Measurements from ENCODE around the gene CDK8.

The CDK8 gene

DNA sequence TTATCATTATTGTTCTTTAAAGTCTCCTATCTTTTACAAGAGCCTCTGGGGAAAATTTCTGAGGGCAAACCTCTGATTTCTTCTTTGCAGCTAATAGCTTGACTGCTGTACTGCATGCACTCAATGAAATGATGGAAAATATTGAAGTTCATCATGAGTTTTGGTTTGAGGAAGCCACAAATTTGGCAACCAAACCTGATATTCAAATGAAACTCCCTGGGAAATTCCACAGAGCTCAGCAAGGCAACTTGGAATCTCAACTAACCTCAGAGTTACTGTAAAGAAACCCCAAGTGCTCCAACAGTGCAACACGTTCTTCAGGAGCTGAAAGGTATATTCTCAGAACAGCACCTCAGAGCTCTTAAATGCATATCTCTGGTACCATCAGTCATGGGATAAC, 17.6 kb upstream of the CDK8 start:
- Histone ChIP-seq H3K18ac (ENCODE audit: low read depth in 1 of 2, low read length in 2 of 2) (no peak overlapping the region), H3K23ac (ENCODE audit: low read length in 2 of 2) (no peak overlapping the region), H2BK120ac (ENCODE audit: low read depth, low read length) (no peak overlapping the region), H3K27me3 (ENCODE audit: control insufficient read depth in 1 of 2, insufficient read depth in 1 of 2, low read length in 2 of 2) (peaks cover 5 to 13% of the 10 kb centered on the region in 2 experiments), H3K9me3 (ENCODE audit: control insufficient read depth, low read length) (no peaks in the 10 kb centered on the region), H3K9ac (ENCODE audit: low read length) (no peak overlapping the region), H2BK5ac (ENCODE audit: low read depth, low read length, poor library complexity, severe bottlenecking) (no peak overlapping the region), H2AFZ (ENCODE audit: low read depth, low read length) (no peak overlapping the region), H3K14ac (ENCODE audit: low read length in 2 of 2) (no peak overlapping the region), H2BK12ac (ENCODE audit: low read length in 2 of 2) (no peak overlapping the region), H2BK15ac (ENCODE audit: low read depth, poor library complexity, severe bottlenecking) (no peak overlapping the region), H4K8ac (ENCODE audit: low read length) (no peak overlapping the region), H3K4me3 (ENCODE audit: insufficient read depth in 1 of 2, low read depth in 1 of 2, low read length in 2 of 2) (no peak overlapping the region), H3K4me2 (ENCODE audit: low read length, poor library complexity, severe bottlenecking) (no peak overlapping the region), H3K4me1 (ENCODE audit: control insufficient read depth, insufficient read depth, low read depth, low read length) (no peaks in the 10 kb centered on the region), H3K4ac (ENCODE audit: low read depth in 1 of 2, low read length in 2 of 2) (no peak overlapping the region), H4K91ac (ENCODE audit: low read length) (no peak overlapping the region), H3K27ac (ENCODE audit: low read length, poor library complexity, severe bottlenecking) (no peak overlapping the region), H3K79me1 (replicated peaks; ENCODE audit: low read length, poor library complexity, severe bottlenecking) (no peaks in the 10 kb centered on the region), H2AK5ac (ENCODE audit: low read length, severe bottlenecking) (no peak overlapping the region), H3K36me3 (ENCODE audit: control insufficient read depth in 1 of 2, insufficient read depth in 2 of 2, low read depth in 1 of 2, low read length in 2 of 2) (no peaks in the 10 kb centered on the region)
- WGBS, result 46% methylated on average over 1 of the region's 1 CpG
- no peak for DNase-seq

DNA sequence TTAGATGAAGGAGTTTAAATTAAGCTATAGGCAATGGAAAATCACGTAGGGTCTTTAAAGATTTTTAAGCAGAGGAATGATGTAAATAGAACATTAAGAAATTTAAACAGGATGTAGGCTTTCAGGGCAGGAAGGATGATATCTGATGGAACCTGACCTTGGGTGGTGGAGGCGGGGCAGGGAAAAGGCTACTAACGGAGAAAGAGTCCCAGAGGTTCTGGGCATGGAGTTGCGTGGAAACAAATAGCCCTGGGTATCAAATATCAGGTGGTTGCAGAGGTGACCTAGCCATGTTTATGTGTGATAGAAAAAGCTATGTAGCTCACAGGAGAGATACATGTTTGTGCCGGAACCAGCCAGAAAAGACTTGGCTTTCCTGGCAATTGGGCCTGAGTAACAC, 7.8 kb upstream of the CDK8 start:
- H3K4me3 ChIP-seq (ENCODE audit: insufficient read depth in 1 of 2, low read depth in 1 of 2, low read length in 2 of 2), result no peak overlapping the region
- H3K4ac ChIP-seq (ENCODE audit: low read depth in 1 of 2, low read length in 2 of 2), result peak overlapping the region in 1 of 2 experiments; percentile 73
- peak overlapping the region; percentile 14 for H2AFZ ChIP-seq (ENCODE audit: low read depth, low read length)
- no peak overlapping the region for H3K9ac ChIP-seq (ENCODE audit: low read length)
- peak; percentile 58 for DNase-seq
- H3K36me3 ChIP-seq (ENCODE audit: control insufficient read depth in 1 of 2, insufficient read depth in 2 of 2, low read depth in 1 of 2, low read length in 2 of 2), result no peaks in the 10 kb centered on the region
- peak overlapping the region; percentile 50 for H4K91ac ChIP-seq (ENCODE audit: low read length)
- H2BK12ac ChIP-seq (ENCODE audit: low read length in 2 of 2), result peak overlapping the region; percentile 31 to 89
- H3K4me2 ChIP-seq (ENCODE audit: low read length, poor library complexity, severe bottlenecking), result no peak overlapping the region
- H3K27ac ChIP-seq (ENCODE audit: low read length, poor library complexity, severe bottlenecking), result no peak overlapping the region
- H3K23ac ChIP-seq (ENCODE audit: low read length in 2 of 2), result no peak overlapping the region
- H3K4me1 ChIP-seq (ENCODE audit: control insufficient read depth, insufficient read depth, low read depth, low read length), result no peaks in the 10 kb centered on the region
- H2BK15ac ChIP-seq (ENCODE audit: low read depth, poor library complexity, severe bottlenecking), result no peak overlapping the region
- no peak overlapping the region for H3K14ac ChIP-seq (ENCODE audit: low read length in 2 of 2)
- 55% methylated on average over 5 of the region's 5 CpGs for WGBS
- H2BK120ac ChIP-seq (ENCODE audit: low read depth, low read length), result peak overlapping the region; percentile 89
- peaks cover 10% of the 10 kb centered on the region for H3K9me3 ChIP-seq (ENCODE audit: control insufficient read depth, low read length)
- peaks cover 8 to 22% of the 10 kb centered on the region in 2 experiments for H3K27me3 ChIP-seq (ENCODE audit: control insufficient read depth in 1 of 2, insufficient read depth in 1 of 2, low read length in 2 of 2)
- H2AK5ac ChIP-seq (ENCODE audit: low read length, severe bottlenecking), result no peak overlapping the region
- peak overlapping the region in 1 of 2 experiments; percentile 21 for H3K18ac ChIP-seq (ENCODE audit: low read depth in 1 of 2, low read length in 2 of 2)
- H4K8ac ChIP-seq (ENCODE audit: low read length), result peak overlapping the region; percentile 82
- no peaks in the 10 kb centered on the region for H3K79me1 ChIP-seq (replicated peaks; ENCODE audit: low read length, poor library complexity, severe bottlenecking)
- H2BK5ac ChIP-seq (ENCODE audit: low read depth, low read length, poor library complexity, severe bottlenecking), result no peak overlapping the region

DNA sequence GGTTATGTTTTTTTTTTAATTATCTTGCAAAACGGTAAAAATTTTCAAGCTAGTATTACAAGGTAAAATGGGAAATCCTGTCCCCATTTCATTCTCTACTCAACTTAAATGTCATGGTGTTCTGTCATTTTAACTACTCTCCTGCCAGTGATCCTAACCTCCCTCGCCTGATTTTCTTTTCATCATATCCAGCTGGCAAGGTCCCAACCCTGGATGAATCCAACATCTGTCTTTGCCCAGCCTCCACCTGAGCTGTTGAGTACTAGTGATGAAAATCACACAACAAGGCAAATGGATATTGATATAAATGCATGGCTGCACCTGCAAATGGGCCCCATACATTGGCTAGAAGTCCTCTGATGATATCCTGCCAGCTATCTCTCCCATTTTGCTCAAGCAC, 6.9 kb upstream of the CDK8 start:
- H4K8ac ChIP-seq (ENCODE audit: low read length), result peak overlapping the region; percentile 19
- H3K79me1 ChIP-seq (replicated peaks; ENCODE audit: low read length, poor library complexity, severe bottlenecking), result no peaks in the 10 kb centered on the region
- H3K36me3 ChIP-seq (ENCODE audit: control insufficient read depth in 1 of 2, insufficient read depth in 2 of 2, low read depth in 1 of 2, low read length in 2 of 2), result no peaks in the 10 kb centered on the region
- DNase-seq, result no peak
- peak overlapping the region; percentile 49 to 73 for H3K18ac ChIP-seq (ENCODE audit: low read depth in 1 of 2, low read length in 2 of 2)
- peaks cover 8 to 22% of the 10 kb centered on the region in 2 experiments for H3K27me3 ChIP-seq (ENCODE audit: control insufficient read depth in 1 of 2, insufficient read depth in 1 of 2, low read length in 2 of 2)
- H4K91ac ChIP-seq (ENCODE audit: low read length), result no peak overlapping the region
- peaks cover 9% of the 10 kb centered on the region for H3K9me3 ChIP-seq (ENCODE audit: control insufficient read depth, low read length)
- peak overlapping the region in 1 of 2 experiments; percentile 66 for H3K4ac ChIP-seq (ENCODE audit: low read depth in 1 of 2, low read length in 2 of 2)
- H2AFZ ChIP-seq (ENCODE audit: low read depth, low read length), result no peak overlapping the region
- 91% methylated on average over 2 of the region's 2 CpGs for WGBS
- H3K27ac ChIP-seq (ENCODE audit: low read length, poor library complexity, severe bottlenecking), result no peak overlapping the region
- no peak overlapping the region for H2AK5ac ChIP-seq (ENCODE audit: low read length, severe bottlenecking)
- peak overlapping the region in 1 of 2 experiments; percentile 59 for H2BK12ac ChIP-seq (ENCODE audit: low read length in 2 of 2)
- H3K23ac ChIP-seq (ENCODE audit: low read length in 2 of 2), result no peak overlapping the region
- H3K14ac ChIP-seq (ENCODE audit: low read length in 2 of 2), result peak overlapping the region in 1 of 2 experiments; percentile 65
- H2BK5ac ChIP-seq (ENCODE audit: low read depth, low read length, poor library complexity, severe bottlenecking), result no peak overlapping the region
- no peaks in the 10 kb centered on the region for H3K4me1 ChIP-seq (ENCODE audit: control insufficient read depth, insufficient read depth, low read depth, low read length)
- no peak overlapping the region for H3K4me3 ChIP-seq (ENCODE audit: insufficient read depth in 1 of 2, low read depth in 1 of 2, low read length in 2 of 2)
- H3K4me2 ChIP-seq (ENCODE audit: low read length, poor library complexity, severe bottlenecking), result no peak overlapping the region
- H2BK120ac ChIP-seq (ENCODE audit: low read depth, low read length), result peak overlapping the region; percentile 27
- H3K9ac ChIP-seq (ENCODE audit: low read length), result no peak overlapping the region
- H2BK15ac ChIP-seq (ENCODE audit: low read depth, poor library complexity, severe bottlenecking), result no peak overlapping the region

DNA sequence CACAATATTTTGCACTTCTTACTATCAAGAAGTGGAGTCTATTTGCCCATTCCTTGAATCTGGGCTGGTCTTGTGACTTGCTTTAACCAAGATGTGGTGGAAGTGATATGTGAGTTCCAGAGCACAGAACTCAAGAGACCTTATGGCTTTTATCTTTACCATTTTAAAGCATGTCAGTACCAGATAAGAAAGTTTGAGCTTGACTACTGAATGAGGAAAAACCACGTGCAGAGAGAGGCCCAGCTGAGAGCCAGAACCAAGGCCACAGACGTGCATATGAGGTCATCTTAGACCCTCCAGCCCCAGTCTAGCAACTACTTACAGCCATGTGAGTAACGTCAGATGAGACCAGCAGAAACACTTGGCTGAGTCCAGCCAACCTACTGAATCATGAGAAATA, 6.3 kb upstream of the CDK8 start:
- no peak overlapping the region for H2BK12ac ChIP-seq (ENCODE audit: low read length in 2 of 2)
- no peak overlapping the region for H2BK120ac ChIP-seq (ENCODE audit: low read depth, low read length)
- no peak overlapping the region for H3K4me2 ChIP-seq (ENCODE audit: low read length, poor library complexity, severe bottlenecking)
- no peak overlapping the region for H2BK15ac ChIP-seq (ENCODE audit: low read depth, poor library complexity, severe bottlenecking)
- H3K79me1 ChIP-seq (replicated peaks; ENCODE audit: low read length, poor library complexity, severe bottlenecking), result no peaks in the 10 kb centered on the region
- peaks cover 3% of the 10 kb centered on the region for H3K9me3 ChIP-seq (ENCODE audit: control insufficient read depth, low read length)
- 39% methylated on average over 3 of the region's 3 CpGs for WGBS
- H3K23ac ChIP-seq (ENCODE audit: low read length in 2 of 2), result no peak overlapping the region
- no peak overlapping the region for H3K4me3 ChIP-seq (ENCODE audit: insufficient read depth in 1 of 2, low read depth in 1 of 2, low read length in 2 of 2)
- DNase-seq, result peak; percentile 78
- H2BK5ac ChIP-seq (ENCODE audit: low read depth, low read length, poor library complexity, severe bottlenecking), result no peak overlapping the region
- no peak overlapping the region for H4K8ac ChIP-seq (ENCODE audit: low read length)
- no peak overlapping the region for H3K14ac ChIP-seq (ENCODE audit: low read length in 2 of 2)
- H3K4ac ChIP-seq (ENCODE audit: low read depth in 1 of 2, low read length in 2 of 2), result no peak overlapping the region
- H3K27ac ChIP-seq (ENCODE audit: low read length, poor library complexity, severe bottlenecking), result no peak overlapping the region
- H4K91ac ChIP-seq (ENCODE audit: low read length), result no peak overlapping the region
- no peaks in the 10 kb centered on the region for H3K4me1 ChIP-seq (ENCODE audit: control insufficient read depth, insufficient read depth, low read depth, low read length)
- H3K27me3 ChIP-seq (ENCODE audit: control insufficient read depth in 1 of 2, insufficient read depth in 1 of 2, low read length in 2 of 2), result peaks cover 8 to 22% of the 10 kb centered on the region in 2 experiments
- no peak overlapping the region for H2AFZ ChIP-seq (ENCODE audit: low read depth, low read length)
- no peaks in the 10 kb centered on the region for H3K36me3 ChIP-seq (ENCODE audit: control insufficient read depth in 1 of 2, insufficient read depth in 2 of 2, low read depth in 1 of 2, low read length in 2 of 2)
- no peak overlapping the region for H3K18ac ChIP-seq (ENCODE audit: low read depth in 1 of 2, low read length in 2 of 2)
- no peak overlapping the region for H2AK5ac ChIP-seq (ENCODE audit: low read length, severe bottlenecking)
- H3K9ac ChIP-seq (ENCODE audit: low read length), result no peak overlapping the region

All from mesenchymal stem cell (in vitro differentiated cells and primary cell).